ENCODE measurements around the gene CHN2.

DNA sequence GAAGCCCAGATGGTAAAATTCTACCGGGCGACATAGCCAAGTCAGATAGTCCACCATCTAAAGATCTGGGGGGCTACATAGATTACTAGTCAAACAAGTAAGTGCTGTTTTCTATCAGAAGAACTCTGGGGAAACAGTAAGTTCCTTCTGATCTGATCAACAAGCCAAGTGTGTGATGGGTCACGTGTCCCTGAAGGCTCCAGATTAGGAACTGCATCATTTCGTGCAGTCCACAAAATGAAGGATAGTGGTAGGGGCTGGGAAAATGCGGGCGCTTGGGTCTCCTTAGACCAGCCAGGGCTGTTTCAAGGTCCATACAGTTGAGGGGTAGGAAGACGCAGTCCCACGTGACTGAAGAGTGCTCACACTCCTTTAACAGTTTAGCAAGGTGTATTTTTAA lies 1.8 kb upstream of the CHN2 start:
- TF ChIP-seq, protein P1, sequence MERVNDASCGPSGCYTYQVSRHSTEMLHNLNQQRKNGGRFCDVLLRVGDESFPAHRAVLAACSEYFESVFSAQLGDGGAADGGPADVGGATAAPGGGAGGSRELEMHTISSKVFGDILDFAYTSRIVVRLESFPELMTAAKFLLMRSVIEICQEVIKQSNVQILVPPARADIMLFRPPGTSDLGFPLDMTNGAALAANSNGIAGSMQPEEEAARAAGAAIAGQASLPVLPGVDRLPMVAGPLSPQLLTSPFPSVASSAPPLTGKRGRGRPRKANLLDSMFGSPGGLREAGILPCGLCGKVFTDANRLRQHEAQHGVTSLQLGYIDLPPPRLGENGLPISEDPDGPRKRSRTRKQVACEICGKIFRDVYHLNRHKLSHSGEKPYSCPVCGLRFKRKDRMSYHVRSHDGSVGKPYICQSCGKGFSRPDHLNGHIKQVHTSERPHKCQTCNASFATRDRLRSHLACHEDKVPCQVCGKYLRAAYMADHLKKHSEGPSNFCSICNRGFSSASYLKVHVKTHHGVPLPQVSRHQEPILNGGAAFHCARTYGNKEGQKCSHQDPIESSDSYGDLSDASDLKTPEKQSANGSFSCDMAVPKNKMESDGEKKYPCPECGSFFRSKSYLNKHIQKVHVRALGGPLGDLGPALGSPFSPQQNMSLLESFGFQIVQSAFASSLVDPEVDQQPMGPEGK (CRISPR knock-in tag; IDR thresholded peaks at IDR 0.05; ENCODE audit: borderline replicate concordance), result no peak
- TF ChIP-seq CSDC2 (CRISPR knock-in tag; IDR thresholded peaks at IDR 0.05) (no peak), TCF4 (CRISPR knock-in tag; IDR thresholded peaks at IDR 0.05; ENCODE audit: borderline replicate concordance) (no peak), GLIS3 (CRISPR knock-in tag; IDR thresholded peaks at IDR 0.05) (no peak), ZC3H10 (CRISPR knock-in tag; IDR thresholded peaks at IDR 0.05) (no peak)

Data from SK-N-SH treated with all-trans-retinoic acid at 6 μM for 48 hours (cell line).